Effector memory CD4-positive, alpha-beta T cell (primary cell): ENCODE measurements around the gene GPR18.
A peak's percentile ranks its signal among the peaks of the same experiment; 100 is the strongest.
"Not testable (repeated sequence)": the region's sequence is repeated elsewhere in the genome, so short reads cannot be mapped to it uniquely, and the experiment has no call there.

Experiments used
- DNase-seq, 3 donors: peaks; one replicate each; pipeline ENCODE4 v3.0.0-alpha.2; 2020
- H3K27ac ChIP-seq: 2 replicates; pipeline ENCODE4 v1.7.0; 2013; ENCODE audit warnings: mild to moderate bottlenecking, low read length, moderate library complexity; ENCODE audit not compliant: insufficient read depth, poor library complexity, severe bottlenecking
- H3K27me3 ChIP-seq: replicated peaks from 2 replicates; pipeline ENCODE4 v1.7.0; 2013; ENCODE audit warnings: mild to moderate bottlenecking, low read length; ENCODE audit not compliant: insufficient read depth, control insufficient read depth, poor library complexity, severe bottlenecking
- H3K36me3 ChIP-seq: 2 replicates; pipeline ENCODE4 v1.7.0; 2013; ENCODE audit warnings: mild to moderate bottlenecking, low read length, moderate library complexity; ENCODE audit not compliant: control insufficient read depth, insufficient read depth
- H3K4me1 ChIP-seq: 2 replicates; pipeline ENCODE4 v1.7.0; 2013; ENCODE audit warnings: low read length, mild to moderate bottlenecking; ENCODE audit not compliant: control insufficient read depth, insufficient read depth, poor library complexity, severe bottlenecking
- H3K4me3 ChIP-seq: 2 replicates; pipeline ENCODE4 v1.7.0; 2013; ENCODE audit warnings: low read length, low read depth, mild to moderate bottlenecking; ENCODE audit not compliant: insufficient read depth, poor library complexity, severe bottlenecking
- H3K9me3 ChIP-seq: 2 replicates; pipeline ENCODE4 v1.7.0; 2013; ENCODE audit warnings: mild to moderate bottlenecking, low read length, moderate library complexity; ENCODE audit not compliant: control insufficient read depth

The GPR18 gene

DNA sequence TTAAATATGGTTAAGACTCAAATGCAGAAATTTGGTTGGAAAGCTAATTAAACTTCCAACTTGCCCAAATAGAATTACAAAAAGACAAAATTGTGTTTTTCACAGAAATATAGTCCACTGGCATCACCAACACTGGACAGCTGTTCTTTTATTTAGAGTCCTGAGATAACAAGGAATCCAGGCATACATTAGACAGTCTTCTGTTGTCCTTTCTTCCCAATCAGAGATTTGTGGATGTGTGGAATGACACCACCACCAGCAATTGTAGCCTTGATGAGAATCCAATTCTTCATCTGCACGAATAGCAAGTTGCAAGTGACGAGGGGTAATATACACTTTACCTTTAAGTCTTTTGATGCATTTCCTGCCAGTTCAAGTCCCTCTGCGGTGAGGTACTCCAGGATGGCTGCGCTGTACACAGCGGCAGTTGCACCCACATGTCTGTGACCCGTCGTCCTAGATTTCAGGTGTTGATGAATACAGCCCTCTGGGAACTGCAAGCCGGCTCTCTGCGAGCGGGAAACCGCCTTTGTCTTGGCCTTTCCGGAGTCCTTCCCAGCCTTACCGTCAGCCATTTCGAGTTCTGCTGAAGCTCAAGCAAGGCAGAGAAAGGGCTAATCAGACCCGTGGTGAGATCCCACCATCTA lies 42.9 kb downstream of the GPR18 start:
- H3K27ac ChIP-seq: peak overlapping the region; percentile 80
- peak; percentile 61 to 66 (median 65) for DNase-seq
- H3K4me3 ChIP-seq: peak overlapping the region; percentile 42
- H3K4me1 ChIP-seq: peaks cover 58% of the 10 kb centered on the region
- no peaks in the 10 kb centered on the region for H3K9me3 ChIP-seq
- H3K27me3 ChIP-seq: no peaks in the 10 kb centered on the region
- H3K36me3 ChIP-seq: no peaks in the 10 kb centered on the region

DNA sequence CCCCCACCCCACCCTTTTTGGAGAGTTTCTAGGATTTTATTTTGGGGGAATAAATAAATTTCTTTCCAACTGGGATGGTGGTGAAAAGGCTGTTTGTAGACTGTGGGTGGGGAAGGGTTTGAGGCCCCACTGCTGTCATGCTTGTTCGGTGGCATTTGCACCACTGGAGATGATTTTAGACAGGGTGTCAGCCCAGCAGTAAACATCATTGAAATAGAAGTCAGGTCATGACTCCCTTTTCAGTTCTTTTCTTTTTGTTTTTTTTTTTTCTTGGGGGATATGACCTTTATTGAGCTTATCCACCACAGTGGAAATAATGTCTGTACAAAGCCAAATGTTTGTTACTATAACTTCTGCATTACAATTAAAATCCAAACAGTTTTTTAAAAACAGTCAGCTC lies 43.4 kb downstream of the GPR18 start:
- Histone ChIP-seq H3K4me1 (peaks cover 53% of the 10 kb centered on the region), H3K27ac (peak overlapping the region; percentile 80), H3K4me3 (peak overlapping the region; percentile 42), H3K36me3 (no peaks in the 10 kb centered on the region), H3K27me3 (no peaks in the 10 kb centered on the region), H3K9me3 (no peaks in the 10 kb centered on the region)
- no peak for DNase-seq

DNA sequence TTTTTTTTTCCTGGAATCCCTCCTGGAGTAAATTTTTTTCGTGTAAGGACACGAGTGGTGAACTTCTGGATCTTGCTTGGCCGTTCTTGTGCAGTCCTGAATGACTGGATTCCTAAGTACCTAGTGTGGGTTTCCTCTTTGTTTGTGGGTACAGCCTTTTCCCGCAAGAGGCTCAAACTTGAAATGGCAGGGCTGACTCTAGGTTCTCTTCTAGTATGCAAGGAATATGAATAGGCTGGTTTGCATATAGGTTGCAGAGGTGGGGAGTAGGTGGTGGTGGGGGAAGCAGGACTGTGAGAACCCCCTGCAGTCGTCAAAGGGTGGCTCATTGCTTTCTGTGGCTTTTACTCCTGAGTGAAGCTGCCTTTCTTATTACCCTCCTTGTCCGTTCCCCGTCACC lies 43.9 kb downstream of the GPR18 start:
- Histone ChIP-seq H3K36me3 (no peaks in the 10 kb centered on the region), H3K4me3 (peak overlapping the region; percentile 42), H3K9me3 (no peaks in the 10 kb centered on the region), H3K27ac (peak overlapping the region; percentile 80), H3K27me3 (no peaks in the 10 kb centered on the region), H3K4me1 (peaks cover 48% of the 10 kb centered on the region)
- no peak for DNase-seq

DNA sequence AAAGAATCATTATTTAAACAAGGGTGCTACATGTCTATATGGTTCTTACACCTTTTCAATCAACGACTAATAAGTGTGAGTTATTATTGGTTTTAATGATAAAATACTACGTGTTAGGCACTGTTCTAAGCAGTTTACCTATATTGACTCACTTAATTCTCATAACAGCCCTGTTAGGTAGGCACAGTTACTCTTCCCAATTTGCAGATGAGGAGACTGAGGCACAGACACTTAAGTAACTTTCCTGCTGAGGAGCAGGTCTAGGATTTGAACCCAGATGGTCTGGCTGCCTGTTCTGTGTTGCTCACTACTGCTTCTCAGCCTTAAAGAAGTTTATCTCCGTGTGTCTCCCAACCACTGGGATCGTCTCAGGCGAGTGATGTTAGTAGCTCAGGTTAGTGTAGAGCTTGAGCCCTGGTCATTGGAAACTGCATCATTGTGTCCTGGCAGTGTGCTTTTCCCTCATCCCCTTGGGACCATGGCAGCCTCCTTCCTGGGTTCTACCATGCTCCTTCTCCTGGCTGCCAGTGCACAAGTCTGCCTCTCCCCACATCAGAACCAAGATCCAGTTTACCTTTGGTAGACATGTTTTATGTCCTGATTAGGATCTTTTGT lies 46.7 kb downstream of the GPR18 start:
- peaks cover 26% of the 10 kb centered on the region for H3K4me1 ChIP-seq
- no peak overlapping the region for H3K4me3 ChIP-seq

DNA sequence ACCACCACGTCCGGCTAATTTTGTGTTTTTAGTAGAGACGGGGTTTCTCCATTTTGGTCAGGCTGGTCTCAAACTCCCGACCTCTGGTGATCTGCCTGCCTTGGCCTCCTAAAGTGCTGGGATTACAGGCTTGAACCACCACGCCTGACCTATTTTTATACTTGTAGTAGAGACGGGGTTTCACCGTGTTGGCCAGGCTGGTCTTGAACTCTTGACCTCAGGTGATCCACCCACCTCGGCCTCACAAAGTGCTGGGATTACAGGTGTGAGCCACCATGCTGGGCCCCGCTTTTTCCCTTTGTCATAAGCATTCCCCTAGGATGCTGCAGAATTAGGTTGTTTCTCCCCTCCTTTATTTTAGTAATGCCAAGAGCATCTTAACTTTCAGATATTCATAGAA lies 47.6 kb downstream of the GPR18 start:
- peaks cover 23% of the 10 kb centered on the region for H3K4me1 ChIP-seq
- not testable (repeated sequence) for H3K27me3 ChIP-seq, H3K9me3 ChIP-seq, H3K4me3 ChIP-seq, H3K27ac ChIP-seq, DNase-seq
- peaks cover 13% of the 10 kb centered on the region for H3K36me3 ChIP-seq

More for the DNA sequence above, 46.7 kb downstream of the GPR18 start:
- Histone ChIP-seq H3K9me3 (no peaks in the 10 kb centered on the region), H3K36me3 (peaks cover 4% of the 10 kb centered on the region), H3K27ac (no peak overlapping the region), H3K27me3 (no peaks in the 10 kb centered on the region)
- no peak for DNase-seq

DNA sequence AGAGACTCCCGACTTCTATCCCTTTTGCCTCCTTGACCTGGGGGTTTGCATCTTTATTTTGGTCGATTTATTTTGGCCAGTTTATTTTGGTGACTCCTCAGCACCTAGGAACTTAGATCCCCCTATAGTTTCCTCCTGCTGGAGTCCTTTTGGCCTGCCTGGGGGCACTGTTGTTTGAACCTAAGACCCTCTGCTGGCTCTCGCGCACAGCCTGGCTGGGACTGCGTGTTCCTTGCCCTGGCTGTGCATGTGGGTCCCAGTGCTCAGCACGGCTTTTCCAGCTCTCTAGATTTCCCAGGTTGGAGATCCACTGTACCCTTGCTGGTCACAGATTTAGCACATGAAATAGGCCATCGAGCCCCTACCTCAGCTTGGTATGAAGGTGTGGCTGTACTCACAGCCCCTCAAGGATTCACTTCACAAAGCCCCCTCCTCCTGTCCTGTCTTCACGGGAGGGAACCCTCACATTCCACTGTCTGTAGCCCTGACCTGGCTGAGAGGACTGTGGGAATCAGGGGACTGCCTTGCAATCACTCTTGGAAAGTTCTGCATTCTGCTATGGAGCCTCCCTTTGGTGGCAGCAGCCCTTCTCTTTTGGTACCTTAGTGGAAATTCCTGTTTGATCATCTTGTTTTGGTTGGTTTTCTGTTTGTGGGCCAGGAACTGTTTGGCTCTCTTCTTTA lies 49.2 kb downstream of the GPR18 start:
- H3K4me1 ChIP-seq: peaks cover 19% of the 10 kb centered on the region
- H3K4me3 ChIP-seq: no peak overlapping the region
- H3K27me3 ChIP-seq: no peaks in the 10 kb centered on the region
- DNase-seq: no peak
- peaks cover 13% of the 10 kb centered on the region for H3K36me3 ChIP-seq
- H3K27ac ChIP-seq: no peak overlapping the region
- H3K9me3 ChIP-seq: no peaks in the 10 kb centered on the region

DNA sequence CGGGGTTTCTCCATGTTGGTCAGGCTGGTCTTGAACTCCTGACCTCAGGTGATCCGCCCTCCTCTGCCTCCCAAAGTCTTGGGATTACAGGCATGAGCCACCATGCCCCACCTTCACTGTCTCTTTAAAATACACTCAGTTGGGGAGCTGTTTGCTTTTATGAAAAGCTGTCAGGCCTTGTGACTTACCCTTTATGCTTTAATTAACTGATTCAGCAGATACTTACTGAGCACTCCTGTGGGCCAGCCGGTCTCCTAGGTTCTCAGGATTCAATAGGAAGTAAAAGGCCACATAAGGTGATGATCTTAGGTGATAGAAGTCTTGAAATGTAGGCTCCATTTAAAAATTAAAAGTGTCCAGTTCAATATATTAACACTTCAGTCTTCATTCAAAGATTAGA lies 50.0 kb downstream of the GPR18 start:
- no peaks in the 10 kb centered on the region for H3K27me3 ChIP-seq
- H3K27ac ChIP-seq: no peak overlapping the region
- no peaks in the 10 kb centered on the region for H3K9me3 ChIP-seq
- no peak overlapping the region for H3K4me3 ChIP-seq
- H3K36me3 ChIP-seq: peaks cover 13% of the 10 kb centered on the region
- no peak for DNase-seq
- H3K4me1 ChIP-seq: peaks cover 27% of the 10 kb centered on the region

DNA sequence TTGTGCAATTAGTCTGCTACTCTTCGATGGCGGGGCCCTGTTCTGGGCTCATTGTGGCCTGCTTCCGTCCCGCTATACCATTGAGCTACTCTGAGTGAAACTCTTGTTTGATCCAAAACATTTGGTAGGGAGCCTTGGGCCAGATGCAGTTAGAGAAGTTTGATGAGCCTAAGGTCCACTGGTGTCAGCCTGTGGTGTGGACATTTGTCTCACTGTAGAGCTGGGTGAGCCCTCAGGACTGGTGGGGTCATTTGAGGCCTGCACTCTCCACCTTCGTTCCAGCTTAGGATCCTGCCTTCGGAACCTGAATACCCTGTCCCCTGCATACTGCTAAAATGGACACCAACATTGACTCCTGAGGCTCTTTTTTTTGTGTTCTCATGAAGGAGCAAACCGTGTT lies 50.7 kb downstream of the GPR18 start:
- Histone ChIP-seq H3K4me1 (peaks cover 31% of the 10 kb centered on the region), H3K9me3 (no peaks in the 10 kb centered on the region), H3K27ac (no peak overlapping the region), H3K27me3 (no peaks in the 10 kb centered on the region), H3K36me3 (peaks cover 13% of the 10 kb centered on the region), H3K4me3 (no peak overlapping the region)
- no peak for DNase-seq

DNA sequence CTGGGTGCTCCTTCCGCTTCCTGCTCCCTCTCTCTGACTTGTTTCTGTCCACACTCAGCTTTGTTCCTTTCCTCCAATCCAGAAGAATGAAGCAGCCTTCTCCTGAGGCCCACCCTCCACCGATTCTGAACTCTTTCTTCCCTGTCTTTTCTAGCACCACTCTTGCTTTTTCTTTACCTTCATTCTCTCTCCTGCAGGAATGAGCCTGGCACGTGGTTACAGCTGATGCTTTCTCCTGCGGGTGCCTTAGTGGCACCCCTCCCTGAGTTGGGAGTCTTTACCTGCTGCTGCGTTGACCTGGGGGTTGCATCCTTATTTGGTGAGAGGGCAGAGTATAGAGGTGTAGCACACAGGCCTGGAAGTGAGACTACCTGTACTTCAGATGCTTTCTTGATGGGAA lies 51.3 kb downstream of the GPR18 start:
- H3K4me1 ChIP-seq: peaks cover 36% of the 10 kb centered on the region
- no peak overlapping the region for H3K4me3 ChIP-seq
- peaks cover 13% of the 10 kb centered on the region for H3K36me3 ChIP-seq
- H3K9me3 ChIP-seq: no peaks in the 10 kb centered on the region
- DNase-seq: no peak
- no peak overlapping the region for H3K27ac ChIP-seq
- no peaks in the 10 kb centered on the region for H3K27me3 ChIP-seq

DNA sequence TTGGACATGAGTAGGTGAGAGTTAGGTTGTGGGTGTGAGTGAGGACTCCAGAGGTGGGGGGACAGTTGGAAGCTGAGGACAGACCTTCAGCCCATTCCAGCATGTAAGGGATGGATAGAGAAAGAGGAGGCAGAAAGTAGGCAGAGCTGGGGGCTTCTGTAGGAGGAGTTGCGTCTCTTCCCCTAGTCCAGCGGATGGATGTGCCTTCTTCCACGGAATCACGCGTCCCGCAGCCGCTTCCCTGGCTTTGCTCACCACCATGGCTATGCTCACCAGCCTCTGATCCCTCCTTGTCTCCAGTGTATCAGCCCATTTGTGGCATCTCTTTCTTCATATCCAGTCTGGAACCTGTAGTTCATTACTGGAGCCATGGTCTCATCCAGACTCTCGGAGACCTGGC lies 52.0 kb downstream of the GPR18 start:
- no peak overlapping the region for H3K4me3 ChIP-seq
- H3K27me3 ChIP-seq: no peaks in the 10 kb centered on the region
- H3K27ac ChIP-seq: peak overlapping the region; percentile 62
- H3K36me3 ChIP-seq: peaks cover 13% of the 10 kb centered on the region
- H3K9me3 ChIP-seq: no peaks in the 10 kb centered on the region
- H3K4me1 ChIP-seq: peaks cover 36% of the 10 kb centered on the region
- DNase-seq: no peak
